Skeletal muscle tissue (tissue), 4 donors: ENCODE data around the gene CDK10. TPM values are rescaled to one million over a fixed set of nuclear protein-coding genes. Genes with fewer than 3 reads are reported as not detected.
A peak's percentile ranks its signal among the peaks of the same experiment; 100 is the strongest.
"Not testable (repeated sequence)": the region's sequence is repeated elsewhere in the genome, so short reads cannot be mapped to it uniquely, and the experiment has no call there.

Experiments used
- H3K27ac ChIP-seq: one replicate; pipeline ENCODE4 v1.7.0; 2013; ENCODE audit warnings: mild to moderate bottlenecking, low read depth, low read length, inconsistent platforms
- H3K27me3 ChIP-seq, 3 donors: one replicate each; pipeline ENCODE4 v1.7.0; 2013; ENCODE audit warnings: low read length in 3 of 3; ENCODE audit not compliant: control insufficient read depth in 3 of 3, insufficient read depth in 3 of 3
- H3K36me3 ChIP-seq, 3 donors: one replicate each; pipeline ENCODE4 v1.7.0; 2013; ENCODE audit warnings: low read length in 3 of 3; ENCODE audit not compliant: control insufficient read depth in 3 of 3, insufficient read depth in 3 of 3
- H3K4me1 ChIP-seq, 3 donors: one replicate each; pipeline ENCODE4 v1.7.0; 2013; ENCODE audit warnings: low read length in 3 of 3, mild to moderate bottlenecking in 3 of 3; ENCODE audit not compliant: control insufficient read depth in 3 of 3, insufficient read depth in 3 of 3
- H3K4me3 ChIP-seq, 3 donors: one replicate each; pipeline ENCODE4 v1.7.0; 2013; ENCODE audit warnings: low read length in 3 of 3
- H3K9ac ChIP-seq, 3 donors: one replicate each; pipeline ENCODE4 v1.7.0; 2013; ENCODE audit warnings: low read length in 3 of 3, mild to moderate bottlenecking in 3 of 3, moderate library complexity in 2 of 3, low read depth in 1 of 3
- H3K9me3 ChIP-seq, 3 donors: one replicate each; pipeline ENCODE4 v1.7.0; 2013; ENCODE audit warnings: low read length in 3 of 3; ENCODE audit not compliant: control insufficient read depth in 3 of 3
- total RNA-seq: library from RNA; depleted of rRNA; stranded (reverse); fragments of >200 nt; gene quantifications from one replicate; pipeline ENCODE4 v1.2.3, GENCODE V29; 2014
- donor health status: Osteomylitis.

Gene CDK10
- total RNA-seq, 1 donor from 2014 or later = 17.7 TPM

DNA sequence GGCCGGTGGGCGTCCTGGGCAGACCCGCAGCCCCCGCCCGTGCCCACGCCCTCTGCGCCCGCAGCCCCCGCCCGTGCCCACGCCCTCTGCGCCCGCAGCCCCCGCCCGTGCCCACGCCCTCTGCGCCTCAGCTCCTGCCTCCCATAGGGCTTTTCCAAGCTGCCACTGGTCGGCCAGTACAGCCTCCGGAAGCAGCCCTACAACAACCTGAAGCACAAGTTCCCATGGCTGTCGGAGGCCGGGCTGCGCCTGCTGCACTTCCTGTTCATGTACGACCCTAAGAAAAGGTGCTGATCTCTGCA is 8.2 kb downstream of the CDK10 start:
- peaks cover under 1 to 12% (median 5%) of the 10 kb centered on the region in 3 donors for H3K4me1 ChIP-seq
- H3K36me3 ChIP-seq = peaks cover 17 to 45% (median 26%) of the 10 kb centered on the region in 3 donors

DNA sequence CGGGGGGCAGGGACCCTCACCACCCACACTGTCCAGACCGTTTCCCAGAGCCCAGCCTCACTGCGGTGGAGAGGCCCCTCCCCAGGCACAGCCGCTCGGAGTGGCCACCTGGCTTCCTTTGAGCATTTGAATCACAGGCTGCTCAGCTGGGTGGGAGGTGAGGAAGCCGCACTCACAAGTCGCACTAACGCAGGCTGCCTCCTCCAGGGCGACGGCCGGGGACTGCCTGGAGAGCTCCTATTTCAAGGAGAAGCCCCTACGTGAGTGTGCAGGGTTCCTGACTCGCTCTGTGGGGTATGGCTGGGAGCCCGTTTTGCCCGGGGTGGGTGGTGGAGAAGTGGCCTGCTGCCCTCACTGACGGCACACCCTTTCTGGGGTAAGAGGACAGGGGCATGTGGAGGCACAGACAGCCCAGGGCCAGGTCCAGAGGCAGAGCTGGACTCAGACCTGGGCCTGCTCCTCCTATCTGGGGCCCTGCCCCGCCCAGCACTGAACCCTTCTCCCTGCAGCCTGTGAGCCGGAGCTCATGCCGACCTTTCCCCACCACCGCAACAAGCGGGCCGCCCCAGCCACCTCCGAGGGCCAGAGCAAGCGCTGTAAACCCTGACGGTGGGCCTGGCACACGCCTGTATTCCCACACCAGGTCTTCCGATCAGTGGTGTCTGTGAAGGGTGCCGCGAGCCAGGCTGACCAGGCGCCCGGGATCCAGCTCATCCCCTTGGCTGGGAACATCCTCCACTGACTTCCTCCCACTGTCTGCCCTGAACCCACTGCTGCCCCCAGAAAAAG is 8.8 kb downstream of the CDK10 start:
- Histone ChIP-seq H3K4me1 (peaks cover 6 to 17% (median 10%) of the 10 kb centered on the region in 3 donors), H3K4me3 (no peak overlapping the region), H3K9ac (no peak overlapping the region), H3K27me3 (peaks cover 0 to 4% (median 0%) of the 10 kb centered on the region in 3 donors), H3K36me3 (peaks cover 14 to 40% (median 26%) of the 10 kb centered on the region in 3 donors), H3K9me3 (no peaks in the 10 kb centered on the region), H3K27ac (no peak overlapping the region)

More for the DNA sequence above, 8.2 kb downstream of the CDK10 start:
- not testable (repeated sequence) for H3K27me3 ChIP-seq, H3K9me3 ChIP-seq, H3K27ac ChIP-seq, H3K9ac ChIP-seq, H3K4me3 ChIP-seq

DNA sequence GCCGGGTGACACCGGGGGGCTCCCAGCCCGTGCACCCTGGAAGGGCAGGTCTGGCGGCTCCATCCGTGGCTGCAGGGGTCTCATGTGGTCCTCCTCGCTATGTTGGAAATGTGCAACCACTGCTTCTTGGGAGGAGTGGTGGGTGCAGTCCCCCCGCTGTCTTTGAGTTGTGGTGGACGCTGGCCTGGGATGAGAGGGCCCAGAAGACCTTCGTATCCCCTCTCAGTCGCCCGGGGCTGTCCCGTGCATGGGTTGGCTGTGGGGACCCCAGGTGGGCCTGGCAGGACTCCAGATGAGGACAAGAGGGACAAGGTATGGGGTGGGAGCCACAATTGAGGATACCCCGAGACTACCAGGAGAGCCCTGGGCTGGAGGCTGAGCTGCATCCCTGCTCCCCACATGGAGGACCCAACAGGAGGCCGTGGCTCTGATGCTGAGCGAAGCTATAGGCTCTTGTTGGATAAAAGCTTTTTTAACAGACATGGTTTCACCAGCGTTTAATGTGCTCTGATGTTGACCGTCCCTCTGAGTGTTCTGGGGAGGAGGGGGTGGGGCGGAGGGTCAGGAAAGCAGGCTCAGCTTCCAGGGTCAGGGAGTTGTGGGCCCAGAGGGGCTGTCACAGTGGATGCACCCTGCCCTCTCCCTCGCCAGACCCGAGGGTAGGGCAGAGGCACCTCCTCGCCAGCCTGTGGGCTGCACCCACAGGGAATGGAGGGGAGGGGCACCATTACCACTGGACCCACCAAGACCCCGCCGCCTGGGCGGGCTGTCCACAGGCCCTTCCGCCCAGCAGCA is 9.6 kb downstream of the CDK10 start:
- Histone ChIP-seq H3K36me3 (peaks cover 11 to 34% (median 21%) of the 10 kb centered on the region in 3 donors), H3K9me3 (no peaks in the 10 kb centered on the region), H3K27ac (no peak overlapping the region), H3K4me3 (no peak overlapping the region), H3K9ac (no peak overlapping the region), H3K4me1 (peaks cover 14 to 25% (median 17%) of the 10 kb centered on the region in 3 donors), H3K27me3 (peaks cover 0 to 6% (median 4%) of the 10 kb centered on the region in 3 donors)

DNA sequence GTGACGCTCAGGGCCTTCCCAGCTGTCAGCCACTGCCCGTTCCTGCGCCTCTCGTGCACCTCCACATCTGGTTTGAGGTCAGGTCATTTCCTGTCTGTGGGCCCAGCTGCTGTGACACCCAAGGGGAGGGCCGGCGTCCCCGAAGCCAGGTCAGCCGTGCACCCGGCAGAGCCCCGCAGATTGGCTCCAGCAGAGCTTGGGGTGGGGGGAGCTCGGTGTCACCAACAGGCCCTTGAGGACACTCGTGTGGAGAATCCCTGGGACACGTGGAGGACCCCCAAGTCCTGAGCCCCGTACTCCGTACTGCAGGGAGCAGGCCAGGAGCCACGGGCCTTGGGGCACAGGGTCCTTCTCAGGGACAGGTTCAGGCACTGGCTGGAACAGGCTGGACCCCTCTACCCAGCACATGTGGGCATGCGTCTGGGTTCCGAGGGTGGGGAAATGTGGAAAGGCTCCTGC is 10.2 kb downstream of the CDK10 start:
- no peak overlapping the region for H3K4me3 ChIP-seq
- peaks cover 0 to 6% (median 4%) of the 10 kb centered on the region in 3 donors for H3K27me3 ChIP-seq
- no peak overlapping the region for H3K9ac ChIP-seq
- H3K9me3 ChIP-seq = no peaks in the 10 kb centered on the region
- peaks cover 14 to 27% (median 18%) of the 10 kb centered on the region in 3 donors for H3K4me1 ChIP-seq
- H3K36me3 ChIP-seq = peaks cover 7 to 29% (median 14%) of the 10 kb centered on the region in 3 donors
- H3K27ac ChIP-seq = no peak overlapping the region

DNA sequence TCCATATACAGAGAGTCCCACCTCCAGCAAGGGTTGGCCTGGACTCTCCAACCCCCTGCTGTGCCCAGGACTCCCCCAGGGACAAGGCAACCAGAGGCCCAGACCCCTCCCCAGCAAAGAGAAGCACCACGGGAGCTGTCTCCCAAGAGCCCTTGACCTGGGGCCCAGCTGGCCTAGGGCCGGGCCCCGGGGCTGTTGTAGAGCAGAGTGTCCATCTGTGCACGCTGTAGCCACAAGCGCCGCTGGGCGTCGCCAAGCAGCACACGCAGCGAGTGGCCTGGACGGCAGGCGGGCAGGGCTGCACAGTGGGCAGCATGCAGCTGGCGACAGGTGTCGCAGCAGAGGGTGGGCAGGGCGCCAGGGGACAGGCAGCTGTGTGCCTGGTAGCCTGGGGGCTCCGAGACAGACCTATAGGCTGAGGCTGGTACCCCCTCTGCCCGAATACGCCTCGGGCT is 10.7 kb downstream of the CDK10 start:
- H3K27me3 ChIP-seq = peaks cover 0 to 6% (median 4%) of the 10 kb centered on the region in 3 donors
- no peak overlapping the region for H3K9ac ChIP-seq
- no peak overlapping the region for H3K27ac ChIP-seq
- peaks cover 14 to 29% (median 23%) of the 10 kb centered on the region in 3 donors for H3K4me1 ChIP-seq
- peaks cover 7 to 27% (median 11%) of the 10 kb centered on the region in 3 donors for H3K36me3 ChIP-seq
- H3K4me3 ChIP-seq = no peak overlapping the region
- no peaks in the 10 kb centered on the region for H3K9me3 ChIP-seq

DNA sequence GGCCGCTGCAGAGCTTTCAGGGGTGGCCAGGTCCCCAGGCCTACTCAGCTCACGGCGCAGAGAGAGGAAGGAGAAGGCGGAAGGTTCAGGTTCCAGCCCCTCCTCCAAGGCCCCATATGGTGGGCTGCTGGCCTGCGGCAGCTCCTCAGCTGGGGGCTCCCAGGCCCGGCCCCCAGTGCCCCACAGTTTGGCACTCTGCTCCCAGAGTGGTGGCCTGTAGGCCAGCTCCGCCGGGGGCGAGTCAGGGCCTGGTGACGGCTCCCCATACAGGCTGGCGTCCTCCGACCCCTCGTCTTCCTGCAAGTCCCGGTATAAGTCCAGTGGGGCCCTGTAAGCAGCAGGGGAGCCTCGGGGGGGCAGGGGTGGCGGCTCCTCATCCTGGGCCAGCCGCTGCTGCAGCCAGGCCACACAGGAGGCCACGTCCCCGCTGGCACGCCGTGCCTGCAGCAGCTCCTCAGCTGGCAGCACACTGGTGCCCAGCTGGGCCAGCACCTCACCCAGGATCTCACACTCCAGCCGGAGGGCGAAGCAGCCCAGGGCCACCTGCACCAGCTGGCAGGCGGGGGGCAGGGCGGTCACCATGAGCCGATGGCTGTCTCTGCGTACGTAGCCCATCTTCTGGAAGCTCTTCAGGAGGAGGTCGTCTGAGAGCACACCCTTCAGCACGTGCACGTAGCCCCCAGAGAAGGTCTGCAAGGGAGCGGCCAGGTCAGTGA is 11.3 kb downstream of the CDK10 start:
- H3K4me1 ChIP-seq = peaks cover 14 to 29% (median 23%) of the 10 kb centered on the region in 3 donors

DNA sequence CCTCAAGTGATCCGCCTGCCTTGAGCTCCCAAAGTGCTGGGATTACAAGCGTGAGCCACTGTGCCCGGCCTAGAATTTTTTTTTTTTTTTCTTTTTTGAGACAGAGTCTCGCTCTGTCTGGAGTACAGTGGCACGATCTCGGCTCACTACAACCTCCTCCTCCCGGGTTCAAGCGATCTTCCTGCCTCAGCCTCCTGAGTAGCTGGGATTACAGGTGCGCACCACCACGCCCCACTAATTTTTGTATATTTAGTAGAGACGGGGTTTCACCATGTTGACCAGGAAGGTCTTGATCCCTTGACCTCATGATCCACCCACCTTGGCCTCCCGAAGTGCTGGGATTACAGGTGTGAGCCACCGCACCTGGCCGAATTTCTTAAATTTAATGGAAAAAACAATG is 12.2 kb downstream of the CDK10 start:
- H3K9me3 ChIP-seq, H3K9ac ChIP-seq, H3K27ac ChIP-seq, H3K4me3 ChIP-seq: not testable (repeated sequence)
- Histone ChIP-seq H3K36me3 (peaks cover under 1 to 16% (median 6%) of the 10 kb centered on the region in 3 donors), H3K4me1 (peaks cover 14 to 29% (median 23%) of the 10 kb centered on the region in 3 donors), H3K27me3 (peaks cover 3 to 15% (median 13%) of the 10 kb centered on the region in 3 donors)

More for the DNA sequence above, 11.3 kb downstream of the CDK10 start:
- Histone ChIP-seq H3K27ac (no peak overlapping the region), H3K36me3 (peaks cover 7 to 24% (median 11%) of the 10 kb centered on the region in 3 donors), H3K9me3 (no peaks in the 10 kb centered on the region), H3K27me3 (peaks cover 0 to 6% (median 4%) of the 10 kb centered on the region in 3 donors), H3K4me3 (no peak overlapping the region), H3K9ac (peak overlapping the region in 1 of 3 donors; percentile 43)

DNA sequence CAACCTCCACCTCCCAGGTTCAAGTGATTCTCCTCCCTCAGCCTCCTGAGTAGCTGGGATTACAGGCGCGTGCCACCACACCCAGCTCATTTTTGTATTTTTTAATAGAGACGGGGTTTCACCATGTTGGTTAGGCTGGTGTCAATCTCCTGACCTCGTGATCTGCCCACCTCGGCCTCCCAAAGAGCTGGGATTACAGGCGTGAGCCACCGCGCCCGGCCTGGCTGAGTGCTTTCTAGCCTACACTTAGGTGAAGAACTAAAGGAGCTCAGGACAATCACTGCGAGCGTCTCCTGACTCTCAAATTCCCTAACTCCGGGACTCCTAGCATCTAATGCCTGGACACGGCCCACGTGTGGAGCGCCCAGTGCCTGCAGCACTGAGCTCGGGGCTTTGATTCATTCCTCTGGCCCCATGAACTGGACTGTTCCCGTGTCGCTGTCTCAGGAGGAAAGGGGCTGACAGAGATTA is 13.2 kb downstream of the CDK10 start:
- H3K27ac ChIP-seq, H3K36me3 ChIP-seq, H3K9me3 ChIP-seq: not testable (repeated sequence)
- H3K4me1 ChIP-seq = peaks cover 14 to 29% (median 23%) of the 10 kb centered on the region in 3 donors
- peaks cover 6 to 19% (median 19%) of the 10 kb centered on the region in 3 donors for H3K27me3 ChIP-seq
- peak overlapping the region in 2 of 3 donors; percentile 69 to 73 for H3K4me3 ChIP-seq
- H3K9ac ChIP-seq = peak overlapping the region in 1 of 3 donors; percentile 47

DNA sequence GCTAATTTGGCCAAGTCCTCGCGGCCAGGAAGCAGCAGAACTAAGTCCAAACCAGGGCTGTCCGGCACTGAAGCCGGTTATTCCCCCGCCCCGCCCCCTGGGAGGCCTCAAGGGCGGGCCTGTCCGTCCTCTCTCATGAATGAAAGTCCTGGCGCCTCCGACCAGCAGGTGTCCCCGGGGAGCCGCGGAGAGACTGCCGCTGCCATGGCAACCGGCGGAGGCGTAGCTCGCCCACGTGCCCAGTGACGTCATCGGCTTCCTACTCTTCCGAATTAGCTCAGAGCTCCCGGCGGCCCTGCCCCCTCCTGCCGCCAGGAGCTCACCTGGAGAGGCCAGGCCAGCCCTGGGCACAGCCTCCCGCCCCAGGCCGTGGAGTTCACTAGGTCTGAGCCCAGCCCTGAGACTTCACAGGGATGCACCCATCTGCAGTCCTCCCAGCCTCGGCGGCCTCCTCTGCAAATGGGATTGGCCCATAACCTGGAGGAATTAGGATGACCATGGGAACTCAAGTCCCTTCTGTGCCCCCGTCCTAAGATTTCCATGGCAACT is 13.7 kb downstream of the CDK10 start:
- H3K36me3 ChIP-seq = peaks cover 0 to 4% (median 3%) of the 10 kb centered on the region in 3 donors
- peak overlapping the region in 2 of 3 donors; percentile 47 to 62 for H3K9ac ChIP-seq
- H3K9me3 ChIP-seq = no peaks in the 10 kb centered on the region
- H3K27ac ChIP-seq = peak overlapping the region; percentile 40
- peaks cover 14 to 29% (median 23%) of the 10 kb centered on the region in 3 donors for H3K4me1 ChIP-seq
- H3K27me3 ChIP-seq = peaks cover 10 to 25% (median 24%) of the 10 kb centered on the region in 3 donors
- peak overlapping the region; percentile 62 to 73 (median 69) for H3K4me3 ChIP-seq
